ENCODE measurements around the gene PAPOLA.

The PAPOLA gene

GRCh38 chr14:96588410-96589257, 86.5 kb downstream of the PAPOLA start:
- no peak overlapping the region for H3K9ac ChIP-seq (ENCODE audit: low read depth, low read length, poor library complexity, severe bottlenecking)
- no peaks in the 10 kb centered on the region for H4K20me1 ChIP-seq (ENCODE audit: insufficient read depth, low read length, poor library complexity, severe bottlenecking)
- H3K4me1 ChIP-seq (ENCODE audit: insufficient read depth, low read length, poor library complexity, severe bottlenecking): peaks cover 4% of the 10 kb centered on the region
- H3K4me2 ChIP-seq (ENCODE audit: low read depth, low read length, poor library complexity, severe bottlenecking): no peak overlapping the region
- H3K36me3 ChIP-seq (ENCODE audit: insufficient read depth, low read length): no peaks in the 10 kb centered on the region
- H3K27me3 ChIP-seq (ENCODE audit: insufficient read depth, low read length, poor library complexity, severe bottlenecking): no peaks in the 10 kb centered on the region
- no peak overlapping the region for H3K4me3 ChIP-seq (ENCODE audit: low read length, poor library complexity, severe bottlenecking)
- no peaks in the 10 kb centered on the region for H3K9me2 ChIP-seq (replicated peaks; ENCODE audit: low read depth, low read length)
- H3K79me2 ChIP-seq (ENCODE audit: insufficient read depth, low read length): no peaks in the 10 kb centered on the region
- H2AFZ ChIP-seq (ENCODE audit: low read length): no peak overlapping the region
- TF ChIP-seq CTCF (conservative IDR thresholded peaks at IDR 0.05; ENCODE audit: low read length): no peak
- TF ChIP-seq EZH2phosphoT487 (IDR thresholded peaks at IDR 0.05; ENCODE audit: borderline replicate concordance): no peak
- H3K9me3 ChIP-seq (ENCODE audit: insufficient read depth, low read depth, low read length): no peaks in the 10 kb centered on the region
- no peaks in the 10 kb centered on the region for H3F3A ChIP-seq (ENCODE audit: low read depth)

- H3K36me3 ChIP-seq (ENCODE audit: insufficient read depth, low read length): no peaks in the 10 kb centered on the region
- H3K9me3 ChIP-seq (ENCODE audit: insufficient read depth, low read depth, low read length): no peaks in the 10 kb centered on the region
- TF ChIP-seq CTCF (conservative IDR thresholded peaks at IDR 0.05; ENCODE audit: low read length) (no peak), EZH2phosphoT487 (IDR thresholded peaks at IDR 0.05; ENCODE audit: borderline replicate concordance) (no peak)
- H3K79me2 ChIP-seq (ENCODE audit: insufficient read depth, low read length): no peaks in the 10 kb centered on the region
- H3K4me3 ChIP-seq (ENCODE audit: low read length, poor library complexity, severe bottlenecking): no peak overlapping the region
- no peaks in the 10 kb centered on the region for H3K27me3 ChIP-seq (ENCODE audit: insufficient read depth, low read length, poor library complexity, severe bottlenecking)
- no peaks in the 10 kb centered on the region for H3F3A ChIP-seq (ENCODE audit: low read depth)
- H4K20me1 ChIP-seq (ENCODE audit: insufficient read depth, low read length, poor library complexity, severe bottlenecking): no peaks in the 10 kb centered on the region
- H3K9ac ChIP-seq (ENCODE audit: low read depth, low read length, poor library complexity, severe bottlenecking): no peak overlapping the region
- no peak overlapping the region for H2AFZ ChIP-seq (ENCODE audit: low read length)
- peaks cover under 1% of the 10 kb centered on the region for H3K4me1 ChIP-seq (ENCODE audit: insufficient read depth, low read length, poor library complexity, severe bottlenecking)
- H3K4me2 ChIP-seq (ENCODE audit: low read depth, low read length, poor library complexity, severe bottlenecking): no peak overlapping the region
- H3K9me2 ChIP-seq (replicated peaks; ENCODE audit: low read depth, low read length): no peaks in the 10 kb centered on the region
These were observed 87.4 kb downstream of the PAPOLA start for GRCh38 chr14:96589577-96589976.

- Histone ChIP-seq H2AFZ (ENCODE audit: low read length) (no peak overlapping the region), H3K36me3 (ENCODE audit: insufficient read depth, low read length) (no peaks in the 10 kb centered on the region), H3K4me1 (ENCODE audit: insufficient read depth, low read length, poor library complexity, severe bottlenecking) (no peaks in the 10 kb centered on the region), H3K9me2 (replicated peaks; ENCODE audit: low read depth, low read length) (no peaks in the 10 kb centered on the region), H3K4me3 (ENCODE audit: low read length, poor library complexity, severe bottlenecking) (no peak overlapping the region), H3K9ac (ENCODE audit: low read depth, low read length, poor library complexity, severe bottlenecking) (no peak overlapping the region), H3F3A (ENCODE audit: low read depth) (no peaks in the 10 kb centered on the region), H3K4me2 (ENCODE audit: low read depth, low read length, poor library complexity, severe bottlenecking) (no peak overlapping the region), H3K9me3 (ENCODE audit: insufficient read depth, low read depth, low read length) (no peaks in the 10 kb centered on the region), H3K79me2 (ENCODE audit: insufficient read depth, low read length) (no peaks in the 10 kb centered on the region), H4K20me1 (ENCODE audit: insufficient read depth, low read length, poor library complexity, severe bottlenecking) (no peaks in the 10 kb centered on the region), H3K27me3 (ENCODE audit: insufficient read depth, low read length, poor library complexity, severe bottlenecking) (no peaks in the 10 kb centered on the region)
- TF ChIP-seq CTCF (conservative IDR thresholded peaks at IDR 0.05; ENCODE audit: low read length) (no peak), EZH2phosphoT487 (IDR thresholded peaks at IDR 0.05; ENCODE audit: borderline replicate concordance) (no peak)
These were observed 88.1 kb downstream of the PAPOLA start for GRCh38 chr14:96590190-96590864.
